Adrenal gland (tissue), 5 donors: ENCODE results near the gene KRTAP5-4.

Experiments
- POLR2A ChIP-seq, 2 donors: fragments of 450-650 bp; IDR thresholded peaks; one replicate each; pipeline ENCODE4 v1.6.1; 2017; ENCODE audit warnings: antibody characterized with exemption in 2 of 2, mild to moderate bottlenecking in 2 of 2, moderate library complexity in 1 of 2
- TF ChIP-seq, protein P1 (sequence below), 6 experiments: fragments of 450-650 bp in 4 of 6; fragments of 200-600 bp in 2 of 6; sonication (generic) in 1 of 6; IDR thresholded peaks; 1 replicate in 5 of 6; 2 replicates in 1 of 6; pipeline versions ENCODE4 v1.5.1 to v1.8.0; 2016 to 2021; ENCODE audit warnings: antibody characterized with exemption in 6 of 6, mild to moderate bottlenecking in 2 of 6, moderate library complexity in 1 of 6
- donor health status: DM: no; HTN: no; CAD: no.

GRCh38 chr11:1572197-1573076, 49.5 kb downstream of the KRTAP5-4 start, which contains the start of gene DUSP8:
- TF ChIP-seq, protein P1, sequence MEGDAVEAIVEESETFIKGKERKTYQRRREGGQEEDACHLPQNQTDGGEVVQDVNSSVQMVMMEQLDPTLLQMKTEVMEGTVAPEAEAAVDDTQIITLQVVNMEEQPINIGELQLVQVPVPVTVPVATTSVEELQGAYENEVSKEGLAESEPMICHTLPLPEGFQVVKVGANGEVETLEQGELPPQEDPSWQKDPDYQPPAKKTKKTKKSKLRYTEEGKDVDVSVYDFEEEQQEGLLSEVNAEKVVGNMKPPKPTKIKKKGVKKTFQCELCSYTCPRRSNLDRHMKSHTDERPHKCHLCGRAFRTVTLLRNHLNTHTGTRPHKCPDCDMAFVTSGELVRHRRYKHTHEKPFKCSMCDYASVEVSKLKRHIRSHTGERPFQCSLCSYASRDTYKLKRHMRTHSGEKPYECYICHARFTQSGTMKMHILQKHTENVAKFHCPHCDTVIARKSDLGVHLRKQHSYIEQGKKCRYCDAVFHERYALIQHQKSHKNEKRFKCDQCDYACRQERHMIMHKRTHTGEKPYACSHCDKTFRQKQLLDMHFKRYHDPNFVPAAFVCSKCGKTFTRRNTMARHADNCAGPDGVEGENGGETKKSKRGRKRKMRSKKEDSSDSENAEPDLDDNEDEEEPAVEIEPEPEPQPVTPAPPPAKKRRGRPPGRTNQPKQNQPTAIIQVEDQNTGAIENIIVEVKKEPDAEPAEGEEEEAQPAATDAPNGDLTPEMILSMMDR (IDR thresholded peaks at IDR 0.05): no peak
- TF ChIP-seq POLR2A (IDR thresholded peaks at IDR 0.05): peak in 1 of 2 donors; percentile 35
